Measurements from ENCODE around the gene KCNE3.

Gene KCNE3

DNA sequence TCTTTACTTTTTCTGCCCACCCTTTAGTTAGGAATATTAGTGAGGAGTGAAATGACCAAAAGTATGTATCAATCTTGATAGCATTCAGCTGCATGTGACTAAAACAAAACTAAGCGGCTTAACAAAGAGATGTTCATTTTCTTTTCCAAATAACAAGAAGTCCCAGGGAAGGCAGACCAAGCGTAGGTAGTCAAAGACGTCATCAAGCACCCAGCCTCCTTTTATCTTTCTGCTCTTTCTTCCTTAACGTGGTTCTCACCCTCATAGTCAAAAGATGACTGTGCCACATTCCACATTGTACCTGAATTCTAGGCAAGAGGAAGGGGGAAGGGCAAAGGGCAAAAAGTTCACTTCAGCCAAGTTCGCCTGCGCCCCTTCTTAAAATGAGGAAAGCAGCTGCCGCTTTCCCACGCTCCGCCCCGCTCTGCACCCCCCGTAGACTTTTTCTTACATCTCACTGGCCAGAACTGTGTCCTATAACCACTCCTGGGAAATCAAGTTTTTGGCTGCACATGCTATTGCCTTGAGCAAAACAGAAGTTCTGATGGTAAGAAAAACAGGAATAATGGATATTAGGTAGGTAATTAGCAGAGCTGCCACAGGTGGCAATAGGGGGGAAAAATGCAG, 54.5 kb downstream of the KCNE3 start:
- TF ChIP-seq, protein P1, sequence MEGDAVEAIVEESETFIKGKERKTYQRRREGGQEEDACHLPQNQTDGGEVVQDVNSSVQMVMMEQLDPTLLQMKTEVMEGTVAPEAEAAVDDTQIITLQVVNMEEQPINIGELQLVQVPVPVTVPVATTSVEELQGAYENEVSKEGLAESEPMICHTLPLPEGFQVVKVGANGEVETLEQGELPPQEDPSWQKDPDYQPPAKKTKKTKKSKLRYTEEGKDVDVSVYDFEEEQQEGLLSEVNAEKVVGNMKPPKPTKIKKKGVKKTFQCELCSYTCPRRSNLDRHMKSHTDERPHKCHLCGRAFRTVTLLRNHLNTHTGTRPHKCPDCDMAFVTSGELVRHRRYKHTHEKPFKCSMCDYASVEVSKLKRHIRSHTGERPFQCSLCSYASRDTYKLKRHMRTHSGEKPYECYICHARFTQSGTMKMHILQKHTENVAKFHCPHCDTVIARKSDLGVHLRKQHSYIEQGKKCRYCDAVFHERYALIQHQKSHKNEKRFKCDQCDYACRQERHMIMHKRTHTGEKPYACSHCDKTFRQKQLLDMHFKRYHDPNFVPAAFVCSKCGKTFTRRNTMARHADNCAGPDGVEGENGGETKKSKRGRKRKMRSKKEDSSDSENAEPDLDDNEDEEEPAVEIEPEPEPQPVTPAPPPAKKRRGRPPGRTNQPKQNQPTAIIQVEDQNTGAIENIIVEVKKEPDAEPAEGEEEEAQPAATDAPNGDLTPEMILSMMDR (conservative IDR thresholded peaks at IDR 0.05; ENCODE audit: low read depth, low read length), result no peak
- H3K4me3 ChIP-seq (ENCODE audit: low read depth, low read length), result no peak overlapping the region
- no peak for DNase-seq (ENCODE audit: low read depth)

DNA sequence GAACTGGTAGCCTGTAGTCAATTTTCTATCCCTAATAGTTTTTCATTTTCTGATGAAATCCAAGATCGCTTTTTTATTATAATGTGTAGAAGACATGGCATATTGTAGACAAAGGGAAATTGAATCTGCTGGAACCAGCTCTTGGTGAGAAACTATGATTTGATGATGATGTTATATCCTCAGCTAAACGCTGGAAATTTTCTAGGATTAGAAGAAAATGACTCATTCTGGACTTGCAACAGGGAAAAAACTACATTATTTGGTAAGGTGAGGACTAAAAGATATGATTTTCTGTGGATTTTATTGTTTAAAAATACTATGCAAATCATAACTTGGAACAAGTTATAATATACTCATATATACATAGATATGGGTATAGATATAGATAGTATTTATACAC, 55.0 kb downstream of the KCNE3 start:
- no peak overlapping the region for H3K4me3 ChIP-seq (ENCODE audit: low read depth, low read length)
- DNase-seq (ENCODE audit: low read depth), result no peak
- TF ChIP-seq, protein P1 (conservative IDR thresholded peaks at IDR 0.05; ENCODE audit: low read depth, low read length), result no peak

DNA sequence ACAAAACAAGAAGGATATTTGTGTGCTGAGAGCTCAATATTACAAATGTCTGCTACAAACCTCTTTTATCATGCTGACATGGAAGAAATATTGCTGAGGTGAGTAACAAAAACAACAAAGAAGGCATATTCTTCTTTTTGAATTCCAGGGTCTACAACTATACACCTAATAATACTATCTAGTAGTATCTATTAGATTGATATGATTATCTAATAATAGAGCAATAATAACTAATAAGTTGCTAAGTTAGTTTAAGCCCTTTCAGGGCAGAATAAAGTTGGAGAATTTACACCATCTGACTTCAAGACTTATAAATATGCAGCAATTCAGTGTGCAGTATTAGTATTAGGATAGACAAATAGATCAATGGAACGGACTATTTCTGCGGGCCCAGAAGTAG, 57.7 kb downstream of the KCNE3 start:
- TF ChIP-seq, protein P1 (conservative IDR thresholded peaks at IDR 0.05; ENCODE audit: low read depth, low read length), result no peak
- no peak overlapping the region for H3K4me3 ChIP-seq (ENCODE audit: low read depth, low read length)
- DNase-seq (ENCODE audit: low read depth), result no peak

Data from choroid plexus epithelial cell (primary cell).